PC-9 (cell line): ENCODE data around the gene CBFB. TPM values are rescaled to one million over a fixed set of nuclear protein-coding genes. Genes with fewer than 3 reads are reported as not detected.
"Not testable (repeated sequence)": the region's sequence is repeated elsewhere in the genome, so short reads cannot be mapped to it uniquely, and the experiment has no call there.

ENCODE experiments used
- BruUV-seq: library from RNA; stranded (reverse); fragments of 400-500 nt; replicated peaks from 2 replicates; lab custom pipeline; 2021; lab: Mats Ljungman, UMichigan
- CTCF ChIA-PET: fragments of 300-600 bp; sonication (Branson Sonifier 250); formaldehyde crosslinking; loops from one replicate; lab custom pipeline; 2022; ENCODE audit warnings: antibody characterized with exemption; lab: Charles Lee
- POLR2A ChIA-PET: fragments of 300-600 bp; sonication (Branson Sonifier 250); formaldehyde crosslinking; loops from one replicate; lab custom pipeline; 2022; ENCODE audit warnings: antibody characterized with exemption; ENCODE audit not compliant: unreplicated experiment; lab: Charles Lee
- DNase-seq, 2 experiments: peaks; one replicate each; pipeline versions ENCODE4 v3.0.0 to v3.0.0-alpha.2; 2015 to 2022; ENCODE audit warnings: mixed read lengths in 1 of 2
- H2AFZ ChIP-seq: fragments of 200-600 bp; sonication (generic); 2 replicates; pipeline ENCODE4 v1.8.1; 2017; ENCODE audit warnings: antibody characterized with exemption
- H3F3A ChIP-seq: fragments of 200-600 bp; sonication (generic); 2 replicates; pipeline ENCODE4 v1.8.1; 2017; ENCODE audit warnings: antibody characterized with exemption, mild to moderate bottlenecking, low read depth; ENCODE audit not compliant: insufficient read depth
- H3K27ac ChIP-seq: fragments of 200-600 bp; sonication (generic); 2 replicates; pipeline ENCODE4 v1.6.1; 2016; ENCODE audit warnings: mixed run types
- H3K27me3 ChIP-seq: fragments of 200-600 bp; sonication (generic); 2 replicates; pipeline ENCODE4 v1.6.1; 2016; ENCODE audit warnings: low read depth, mixed run types; ENCODE audit not compliant: insufficient read depth
- H3K36me3 ChIP-seq: fragments of 200-600 bp; sonication (generic); 2 replicates; pipeline ENCODE4 v1.6.1; 2016; ENCODE audit warnings: low read depth, mixed run types
- H3K4me1 ChIP-seq: fragments of 200-600 bp; sonication (generic); replicated peaks from 2 replicates; pipeline ENCODE4 v1.6.1; 2016; ENCODE audit warnings: mixed run types; ENCODE audit not compliant: insufficient read depth
- H3K4me2 ChIP-seq: fragments of 200-600 bp; sonication (generic); 2 replicates; pipeline ENCODE4 v1.6.1; 2017; ENCODE audit warnings: mixed run types
- H3K4me3 ChIP-seq: fragments of 200-600 bp; sonication (generic); 2 replicates; pipeline ENCODE4 v1.6.1; 2016; ENCODE audit warnings: mixed run types
- H3K79me2 ChIP-seq: fragments of 200-600 bp; sonication (generic); 2 replicates; pipeline ENCODE4 v1.6.1; 2017; ENCODE audit warnings: low read depth, mixed run types
- H3K9me2 ChIP-seq: fragments of 200-600 bp; sonication (generic); 2 replicates; pipeline ENCODE4 v1.8.1; 2017; ENCODE audit warnings: mild to moderate bottlenecking; ENCODE audit not compliant: insufficient read depth
- H3K9me3 ChIP-seq: fragments of 200-600 bp; sonication (generic); 2 replicates; pipeline ENCODE4 v1.8.1; 2016; ENCODE audit warnings: low read depth; ENCODE audit not compliant: insufficient read depth
- H4K20me1 ChIP-seq: fragments of 200-600 bp; sonication (generic); 2 replicates; pipeline ENCODE4 v1.8.1; 2017; ENCODE audit not compliant: insufficient read depth
- CTCF ChIP-seq: fragments of 200-600 bp; sonication (generic); conservative IDR thresholded peaks from 2 replicates; pipeline ENCODE4 v1.6.1; 2017; ENCODE audit warnings: mixed run types, antibody characterized with exemption, mild to moderate bottlenecking, moderate library complexity
- EZH2 ChIP-seq: fragments of 200-600 bp; sonication (generic); IDR thresholded peaks from 2 replicates; pipeline ENCODE4 v1.8.0; 2017; ENCODE audit warnings: antibody characterized with exemption, low read depth
- intact Hi-C: fragments of 100-400 bp; cut with micrococcal nuclease; formaldehyde crosslinking; loops from one replicate; pipeline ENCODE4 v1.10.0; 2022; ENCODE audit not compliant: unreplicated experiment
- total RNA-seq: library from RNA; stranded (reverse); gene quantifications from 2 replicates; pipeline ENCODE4 v1.2.3, GENCODE V29; 2021

The CBFB gene
- total RNA-seq, 1 experiment from 2014 or later = 63.3 TPM

GRCh38 chr16:67120025-67120424 is 91.1 kb downstream of the CBFB start:
- Histone ChIP-seq H3K4me2 (no peak overlapping the region), H3K4me3 (no peak overlapping the region), H3K79me2 (peaks cover 25% of the 10 kb centered on the region), H4K20me1 (peaks cover 8% of the 10 kb centered on the region; the same call in 1 of the 2 replicates), H3K27me3 (no peaks in the 10 kb centered on the region), H3K9me2 (no peaks in the 10 kb centered on the region), H3K4me1 (0 out of 2 replicates have a peak, but pooled peaks cover 3% of the 10 kb centered on the region), H3K27ac (no peak overlapping the region), H2AFZ (no peak overlapping the region), H3K36me3 (peaks cover 13% of the 10 kb centered on the region), H3F3A (peaks cover 3% of the 10 kb centered on the region; the same call in 1 of the 2 replicates), H3K9me3 (no peaks in the 10 kb centered on the region)
- DNase-seq = no peak
- POLR2A ChIA-PET = interaction anchor here (0.6 kb wide), 1 partner anchor 128 kb away, joined by 4 read pairs; no protein-coding TSS in a partner anchor
- TF ChIP-seq CTCF = no peak
- TF ChIP-seq EZH2 = no peak
- CTCF ChIA-PET = no interaction called here
- no TSS peak for BruUV-seq
- intact Hi-C loops = no loop called here

GRCh38 chr16:67122799-67123198 is 93.8 kb downstream of the CBFB start:
- H4K20me1 ChIP-seq, DNase-seq, CTCF ChIA-PET, H3F3A ChIP-seq, H3K4me3 ChIP-seq, H3K27ac ChIP-seq, intact Hi-C loops, H2AFZ ChIP-seq, H3K4me1 ChIP-seq, H3K27me3 ChIP-seq, H3K9me2 ChIP-seq, H3K9me3 ChIP-seq, H3K4me2 ChIP-seq, H3K79me2 ChIP-seq, POLR2A ChIA-PET, BruUV-seq: not testable (repeated sequence)
- H3K36me3 ChIP-seq = peaks cover 13% of the 10 kb centered on the region

- Histone ChIP-seq H3K4me1 (no peaks in the 10 kb centered on the region), H3K27ac (no peak overlapping the region), H3K27me3 (no peaks in the 10 kb centered on the region), H3K9me3 (no peaks in the 10 kb centered on the region), H3K36me3 (peaks cover 16% of the 10 kb centered on the region; the same call in 1 of the 2 replicates), H3K4me3 (no peak overlapping the region), H3K9me2 (no peaks in the 10 kb centered on the region), H3K4me2 (no peak overlapping the region), H2AFZ (no peak overlapping the region), H3K79me2 (no peaks in the 10 kb centered on the region), H3F3A (no peaks in the 10 kb centered on the region), H4K20me1 (no peaks in the 10 kb centered on the region)
- ChIA-PET CTCF (no interaction called here), POLR2A (no interaction called here)
- no peak for DNase-seq
- BruUV-seq = no TSS peak
- no peak for TF ChIP-seq CTCF
- TF ChIP-seq EZH2 = no peak
- intact Hi-C loops = no loop called here
Observed at GRCh38 chr16:67128417-67128816, 99.5 kb downstream of the CBFB start.

- no peaks in the 10 kb centered on the region for H3K9me2 ChIP-seq
- no peaks in the 10 kb centered on the region for H3K79me2 ChIP-seq
- H3K4me3 ChIP-seq = no peak overlapping the region
- H3K4me2 ChIP-seq = no peak overlapping the region
- no peaks in the 10 kb centered on the region for H4K20me1 ChIP-seq
- CTCF ChIA-PET = interaction anchor here (0.6 kb wide), 1 partner anchor 317 kb away, joined by 5 read pairs; no protein-coding TSS in a partner anchor
- no peak for TF ChIP-seq CTCF
- DNase-seq = no peak
- H3K4me1 ChIP-seq = no peaks in the 10 kb centered on the region
- H3F3A ChIP-seq = no peaks in the 10 kb centered on the region
- intact Hi-C loops = no loop called here
- no peaks in the 10 kb centered on the region for H3K27me3 ChIP-seq
- BruUV-seq = no TSS peak
- no peaks in the 10 kb centered on the region for H3K9me3 ChIP-seq
- H3K36me3 ChIP-seq = peaks cover 12% of the 10 kb centered on the region; the same call in 1 of the 2 replicates
- H3K27ac ChIP-seq = no peak overlapping the region
- no peak overlapping the region for H2AFZ ChIP-seq
- POLR2A ChIA-PET = no interaction called here
Observed at GRCh38 chr16:67128887-67129286, 99.9 kb downstream of the CBFB start.
